ENCODE measurements around the gene PYY. TPM values are rescaled to one million over a fixed set of nuclear protein-coding genes. Genes with fewer than 3 reads are reported as not detected.
A peak's percentile ranks its signal among the peaks of the same experiment; 100 is the strongest.

Gene PYY
- total RNA-seq, 6 experiments from 2014 or later = not detected

DNA sequence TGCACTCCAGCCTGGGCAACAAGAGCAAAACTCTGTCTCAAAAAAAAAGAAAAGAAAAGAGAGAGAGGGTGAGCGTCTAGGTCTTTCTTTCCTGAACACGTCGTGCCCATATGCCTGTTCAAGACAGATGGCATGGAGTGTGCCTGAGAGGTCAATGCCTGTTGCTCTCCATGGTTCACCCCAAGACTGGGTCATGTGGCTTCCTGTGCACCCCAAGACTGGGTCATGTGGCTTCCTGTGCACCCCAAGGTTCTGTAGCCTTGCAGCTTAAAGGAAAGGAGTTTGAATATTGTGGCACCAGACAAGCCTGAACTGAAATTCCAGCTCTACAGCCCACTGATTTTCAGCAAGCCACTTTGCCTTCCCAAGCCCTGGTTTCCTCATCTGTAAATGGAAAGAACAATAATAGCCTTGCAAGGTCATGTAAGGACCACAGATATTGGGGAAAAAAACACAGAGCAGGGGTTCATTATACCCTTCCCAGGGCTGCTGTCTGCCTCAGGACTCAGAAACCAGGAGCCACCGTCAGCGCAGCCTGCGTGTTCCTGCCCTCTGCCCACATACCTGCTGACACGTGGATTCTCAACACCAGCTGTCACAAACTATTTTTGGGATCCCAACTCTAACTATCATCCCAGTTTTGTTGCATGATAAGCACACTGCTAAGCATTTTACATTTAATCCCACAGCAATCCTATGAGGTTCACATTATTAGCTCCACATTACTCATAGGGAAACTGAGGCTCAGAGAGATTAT lies 32.7 kb upstream of the PYY start:
- Histone ChIP-seq H3K36me3 (no peaks in the 10 kb centered on the region), H3K9me3 (no peaks in the 10 kb centered on the region), H3K4me3 (no peak overlapping the region), H3K27ac (no peak overlapping the region), H3K4me1 (peaks cover 0 to 12% (median 0%) of the 10 kb centered on the region in 4 donors), H3K27me3 (no peaks in the 10 kb centered on the region)
- WGBS (ENCODE audit: insufficient coverage, low coverage, low lambda C conversion rate, missing lambda C conversion rate) = 78% methylated on average over 1 of the region's 7 CpGs
- no peak for TF ChIP-seq POLR2A (IDR thresholded peaks at IDR 0.05)
- TF ChIP-seq, protein P1, sequence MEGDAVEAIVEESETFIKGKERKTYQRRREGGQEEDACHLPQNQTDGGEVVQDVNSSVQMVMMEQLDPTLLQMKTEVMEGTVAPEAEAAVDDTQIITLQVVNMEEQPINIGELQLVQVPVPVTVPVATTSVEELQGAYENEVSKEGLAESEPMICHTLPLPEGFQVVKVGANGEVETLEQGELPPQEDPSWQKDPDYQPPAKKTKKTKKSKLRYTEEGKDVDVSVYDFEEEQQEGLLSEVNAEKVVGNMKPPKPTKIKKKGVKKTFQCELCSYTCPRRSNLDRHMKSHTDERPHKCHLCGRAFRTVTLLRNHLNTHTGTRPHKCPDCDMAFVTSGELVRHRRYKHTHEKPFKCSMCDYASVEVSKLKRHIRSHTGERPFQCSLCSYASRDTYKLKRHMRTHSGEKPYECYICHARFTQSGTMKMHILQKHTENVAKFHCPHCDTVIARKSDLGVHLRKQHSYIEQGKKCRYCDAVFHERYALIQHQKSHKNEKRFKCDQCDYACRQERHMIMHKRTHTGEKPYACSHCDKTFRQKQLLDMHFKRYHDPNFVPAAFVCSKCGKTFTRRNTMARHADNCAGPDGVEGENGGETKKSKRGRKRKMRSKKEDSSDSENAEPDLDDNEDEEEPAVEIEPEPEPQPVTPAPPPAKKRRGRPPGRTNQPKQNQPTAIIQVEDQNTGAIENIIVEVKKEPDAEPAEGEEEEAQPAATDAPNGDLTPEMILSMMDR (IDR thresholded peaks at IDR 0.05) = no peak
- no peak for ATAC-seq
- intact Hi-C loops (cut with DNase I) = no loop called here
- DNase-seq = no peak

DNA sequence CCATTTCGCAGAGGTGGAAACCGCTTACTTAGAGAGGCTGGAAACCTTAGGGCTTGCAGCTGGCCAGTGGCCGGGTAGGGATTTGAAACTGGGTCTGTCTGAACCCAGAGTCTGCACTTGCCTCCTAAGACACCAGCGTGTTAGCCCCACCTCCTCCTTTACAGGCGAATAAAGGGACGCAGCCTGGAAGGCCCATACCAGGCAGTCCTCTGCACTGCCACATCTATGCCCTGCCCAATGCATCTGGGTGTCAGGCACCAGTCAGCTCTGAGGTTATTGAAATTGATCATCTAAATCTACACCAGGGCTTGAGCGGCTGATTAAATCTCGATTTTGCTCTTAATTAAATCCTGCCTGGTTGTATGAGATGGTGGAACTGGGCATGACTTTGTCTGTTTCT lies 30.8 kb upstream of the PYY start:
- no peak overlapping the region for H3K4me3 ChIP-seq

DNA sequence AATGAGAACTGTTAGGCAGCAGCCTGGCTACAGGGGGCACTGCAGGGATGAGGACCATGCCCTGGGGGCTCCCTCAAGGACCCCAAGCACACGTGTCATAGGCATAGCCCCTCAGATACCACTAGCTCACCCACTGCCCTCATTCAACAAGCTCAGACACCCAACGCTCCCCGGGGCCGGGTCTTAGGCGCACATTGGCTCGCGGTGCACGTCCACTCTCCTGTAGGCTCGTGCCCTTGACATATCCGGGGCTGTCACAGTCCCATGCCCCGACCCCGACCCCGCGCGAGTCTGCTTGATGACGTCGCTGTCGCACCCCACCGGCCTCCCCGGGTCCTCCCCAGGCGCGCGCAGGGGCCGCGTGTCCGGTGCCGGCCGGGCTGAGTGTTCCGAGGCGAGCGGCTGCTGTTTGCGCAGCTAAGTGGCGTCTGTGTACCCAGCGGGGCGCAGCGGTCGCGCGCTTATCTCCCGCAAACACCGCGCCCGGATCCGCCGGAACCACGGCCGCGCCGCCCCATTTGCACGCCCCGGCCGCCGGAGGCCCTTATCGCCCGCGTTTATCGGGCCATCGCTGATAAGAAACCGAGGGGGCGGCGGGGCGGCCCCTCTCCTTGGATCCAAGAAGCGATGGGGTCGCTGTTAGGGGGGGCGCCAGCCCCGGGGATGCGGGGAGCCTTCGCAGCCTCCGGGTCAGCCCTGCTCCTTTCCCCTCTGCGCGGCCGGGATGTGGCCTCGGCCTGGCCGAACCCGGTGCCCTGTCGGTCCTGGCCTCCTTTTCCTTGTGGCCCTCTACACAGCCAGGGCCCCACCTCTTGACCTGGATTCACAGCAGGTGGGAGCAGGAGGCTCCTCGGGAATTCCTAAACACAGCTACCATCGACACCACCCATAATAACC lies 30.0 kb upstream of the PYY start:
- Histone ChIP-seq H3K9me3 (no peaks in the 10 kb centered on the region), H3K36me3 (no peaks in the 10 kb centered on the region), H3K4me3 (peak overlapping the region; percentile 42 to 54 (median 53)), H3K27ac (no peak overlapping the region), H3K4me1 (peaks cover 0 to 12% (median 0%) of the 10 kb centered on the region in 4 donors), H3K27me3 (no peaks in the 10 kb centered on the region)
- ATAC-seq = peak; percentile 72 to 82 (median 81)
- 0% methylated on average over 3 of the region's 78 CpGs for WGBS (ENCODE audit: insufficient coverage, low coverage, low lambda C conversion rate, missing lambda C conversion rate)
- DNase-seq = peak; percentile 42 to 60 (median 49)
- intact Hi-C loops (cut with DNase I) = no loop called here
- TF ChIP-seq, protein P1 (IDR thresholded peaks at IDR 0.05) = peak; percentile 22 to 28 (median 25)
- no peak for TF ChIP-seq POLR2A (IDR thresholded peaks at IDR 0.05)

More for the DNA sequence above, 30.8 kb upstream of the PYY start:
- Histone ChIP-seq H3K36me3 (no peaks in the 10 kb centered on the region), H3K27ac (no peak overlapping the region), H3K27me3 (no peaks in the 10 kb centered on the region), H3K9me3 (no peaks in the 10 kb centered on the region), H3K4me1 (peaks cover 0 to 12% (median 0%) of the 10 kb centered on the region in 4 donors)
- WGBS (ENCODE audit: insufficient coverage, low coverage, low lambda C conversion rate, missing lambda C conversion rate) = 80% methylated on average over 8 of the region's 8 CpGs
- no peak for TF ChIP-seq POLR2A (IDR thresholded peaks at IDR 0.05)
- TF ChIP-seq, protein P1 (IDR thresholded peaks at IDR 0.05) = no peak
- ATAC-seq (no peak), DNase-seq (no peak)
- intact Hi-C loops (cut with DNase I) = no loop called here

DNA sequence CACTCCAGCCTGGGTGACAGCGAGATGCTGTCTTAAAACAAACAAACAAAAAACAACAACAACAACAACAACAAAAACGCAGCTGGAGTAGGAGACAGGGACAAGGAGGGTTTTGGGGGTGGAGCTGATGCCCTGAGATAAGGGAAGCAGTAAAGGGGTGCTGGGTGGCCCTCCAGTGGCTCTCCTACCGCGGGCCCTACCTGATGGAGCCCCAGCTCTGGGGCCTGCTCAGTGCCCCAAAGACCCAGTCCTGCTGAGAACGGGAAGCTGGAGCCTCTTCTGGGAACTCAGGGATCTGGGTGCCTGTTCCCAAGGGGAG lies 29.4 kb upstream of the PYY start:
- WGBS (ENCODE audit: insufficient coverage, low coverage, low lambda C conversion rate, missing lambda C conversion rate) = 19% methylated on average over 3 of the region's 5 CpGs
- ATAC-seq (no peak), DNase-seq (no peak)
- H3K27ac ChIP-seq = no peak overlapping the region
- peak overlapping the region in 2 of 3 donors; percentile 53 to 54 for H3K4me3 ChIP-seq
- no peaks in the 10 kb centered on the region for H3K27me3 ChIP-seq
- H3K4me1 ChIP-seq = peaks cover 0 to 12% (median 0%) of the 10 kb centered on the region in 4 donors
- no peaks in the 10 kb centered on the region for H3K9me3 ChIP-seq
- intact Hi-C loops (cut with DNase I) = no loop called here
- TF ChIP-seq, protein P1 (IDR thresholded peaks at IDR 0.05) = no peak
- no peak for TF ChIP-seq POLR2A (IDR thresholded peaks at IDR 0.05)
- no peaks in the 10 kb centered on the region for H3K36me3 ChIP-seq

All from right lobe of liver (tissue), 6 donors.